A673 (cell line): ENCODE data around the gene KCP.

Experiments used
- CTCF ChIP-seq: fragments of 300-800, 200-600 bp; sonication (generic); conservative IDR thresholded peaks from 2 replicates; pipeline ENCODE4 v1.5.1; 2017; ENCODE audit warnings: low read depth, mild to moderate bottlenecking, antibody characterized with exemption, low read length, moderate library complexity, mixed read lengths
- EZH2 ChIP-seq: fragments of 200-600 bp; sonication (generic); IDR thresholded peaks from 2 replicates; pipeline ENCODE4 v1.6.1; 2017; ENCODE audit warnings: borderline replicate concordance, low read depth, mild to moderate bottlenecking, mixed read lengths, antibody characterized with exemption, low read length; ENCODE audit not compliant: poor library complexity, severe bottlenecking

DNA sequence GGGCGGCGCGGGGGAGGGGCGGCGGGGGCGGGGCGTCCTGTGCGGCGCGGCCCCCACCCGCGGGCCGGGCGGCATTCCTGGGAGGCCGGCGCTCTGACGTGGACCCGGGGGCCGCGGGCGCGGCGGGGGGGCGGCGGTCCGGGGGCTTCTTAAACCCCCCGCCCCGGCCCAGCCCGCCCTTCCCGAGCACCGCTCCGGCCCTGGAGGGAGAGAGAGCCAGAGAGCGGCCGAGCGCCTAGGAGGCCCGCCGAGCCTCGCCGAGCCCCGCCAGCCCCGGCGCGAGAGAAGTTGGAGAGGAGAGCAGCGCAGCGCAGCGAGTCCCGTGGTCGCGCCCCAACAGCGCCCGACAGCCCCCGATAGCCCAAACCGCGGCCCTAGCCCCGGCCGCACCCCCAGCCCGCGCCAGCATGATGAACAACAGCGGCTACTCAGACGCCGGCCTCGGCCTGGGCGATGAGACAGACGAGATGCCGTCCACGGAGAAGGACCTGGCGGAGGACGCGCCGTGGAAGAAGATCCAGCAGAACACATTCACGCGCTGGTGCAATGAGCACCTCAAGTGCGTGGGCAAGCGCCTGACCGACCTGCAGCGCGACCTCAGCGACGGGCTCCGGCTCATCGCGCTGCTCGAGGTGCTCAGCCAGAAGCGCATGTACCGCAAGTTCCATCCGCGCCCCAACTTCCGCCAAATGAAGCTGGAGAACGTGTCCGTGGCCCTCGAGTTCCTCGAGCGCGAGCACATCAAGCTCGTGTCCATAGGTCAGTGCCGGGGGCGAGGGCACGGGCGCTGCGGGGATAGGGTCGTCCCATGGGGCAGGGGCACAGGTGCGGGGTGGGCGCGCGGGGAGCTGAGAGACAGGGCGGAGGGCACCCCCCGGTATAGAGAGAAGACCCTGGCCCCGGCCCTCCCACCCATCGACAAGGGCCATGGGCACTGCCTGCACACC is 80.0 kb downstream of the KCP start, which contains the start of gene FLNC:
- TF ChIP-seq CTCF, result no peak
- no peak for TF ChIP-seq EZH2
